ENCODE data around the gene TMEM245.

Gene TMEM245

GRCh38 chr9:109119439-109120203 is at the start of gene TMEM245:
TMEM245 (minus strand) TSS chr9:109119947; CDS start chr9:109119913, 34 bp downstream.
- DNase-seq, result peak; percentile 94

GRCh38 chr9:109168170-109168569 is 48.4 kb upstream of the TMEM245 start:
- DNase-seq, result no peak

GRCh38 chr9:109167716-109168115 is 48.0 kb upstream of the TMEM245 start:
- DNase-seq, result no peak

GRCh38 chr9:109166771-109167601 is 47.2 kb upstream of the TMEM245 start, which contains the start of gene FRRS1L:
FRRS1L (minus strand) TSS chr9:109167249; CDS start chr9:109167138, 111 bp downstream.
- DNase-seq, result no peak

GRCh38 chr9:109166171-109166770 is 46.5 kb upstream of the TMEM245 start:
- DNase-seq, result no peak

GRCh38 chr9:109164042-109164441 is 44.3 kb upstream of the TMEM245 start:
- no peak for DNase-seq

- no peak for DNase-seq
These were observed 43.4 kb upstream of the TMEM245 start for GRCh38 chr9:109163194-109163593.

GRCh38 chr9:109162677-109163076 is 42.9 kb upstream of the TMEM245 start:
- no peak for DNase-seq

- no peak for DNase-seq
These were observed 41.7 kb upstream of the TMEM245 start for GRCh38 chr9:109161471-109161870.

GRCh38 chr9:109159583-109159982 is 39.8 kb upstream of the TMEM245 start:
- DNase-seq, result no peak

- no peak for DNase-seq
These were observed 38.9 kb upstream of the TMEM245 start for GRCh38 chr9:109158651-109159050.

GRCh38 chr9:109156708-109157107 is 37.0 kb upstream of the TMEM245 start:
- DNase-seq, result no peak

GRCh38 chr9:109150925-109151545 is 31.3 kb upstream of the TMEM245 start:
- no peak for DNase-seq

- no peak for DNase-seq
These were observed 30.0 kb upstream of the TMEM245 start for GRCh38 chr9:109149722-109150121.

GRCh38 chr9:109149089-109149488 is 29.3 kb upstream of the TMEM245 start:
- DNase-seq, result no peak

GRCh38 chr9:109145051-109145450 is 25.3 kb upstream of the TMEM245 start:
- no peak for DNase-seq

GRCh38 chr9:109143881-109144562 is 24.3 kb upstream of the TMEM245 start:
- no peak for DNase-seq

GRCh38 chr9:109141375-109141774 is 21.6 kb upstream of the TMEM245 start:
- DNase-seq, result no peak

GRCh38 chr9:109139851-109140250 is 20.1 kb upstream of the TMEM245 start:
- no peak for DNase-seq

- no peak for DNase-seq
These were observed 18.7 kb upstream of the TMEM245 start for GRCh38 chr9:109138421-109138820.

GRCh38 chr9:109134167-109134578 is 14.4 kb upstream of the TMEM245 start:
- no peak for DNase-seq

GRCh38 chr9:109133533-109133932 is 13.8 kb upstream of the TMEM245 start:
- no peak for DNase-seq
